NCI-H1417 treated with DMSO at 0.1 percent for 48 hours (cell line): Measurements from ENCODE around the gene TNS3.

Experiments used
- DNase-seq: peaks from one replicate; lab custom pipeline; 2025; lab: John Stamatoyannopoulos, UW

The TNS3 gene

GRCh38 chr7:47505312-47506007 lies 76.5 kb downstream of the TNS3 start:
- DNase-seq, result no peak

GRCh38 chr7:47504551-47505311 lies 77.2 kb downstream of the TNS3 start:
- DNase-seq, result no peak

GRCh38 chr7:47503281-47503680 lies 78.6 kb downstream of the TNS3 start:
- no peak for DNase-seq

- DNase-seq, result no peak
Observed at GRCh38 chr7:47502240-47502877, 79.6 kb downstream of the TNS3 start.

- no peak for DNase-seq
Observed at GRCh38 chr7:47501406-47501805, 80.5 kb downstream of the TNS3 start.

- DNase-seq, result no peak
Observed at GRCh38 chr7:47500103-47500563, 81.8 kb downstream of the TNS3 start.

GRCh38 chr7:47498229-47499056 lies 83.5 kb downstream of the TNS3 start:
- DNase-seq, result no peak

- DNase-seq, result no peak
Observed at GRCh38 chr7:47497367-47498096, 84.4 kb downstream of the TNS3 start.

- DNase-seq, result no peak
Observed at GRCh38 chr7:47496666-47497065, 85.2 kb downstream of the TNS3 start.

GRCh38 chr7:47496056-47496665 lies 85.8 kb downstream of the TNS3 start:
- no peak for DNase-seq

GRCh38 chr7:47493976-47494911 lies 87.7 kb downstream of the TNS3 start:
- DNase-seq, result no peak

- peak; percentile 87 for DNase-seq
Observed at GRCh38 chr7:47492716-47493325, 89.1 kb downstream of the TNS3 start.

GRCh38 chr7:47490501-47491265 lies 91.2 kb downstream of the TNS3 start:
- DNase-seq, result no peak

GRCh38 chr7:47489624-47490023 lies 92.3 kb downstream of the TNS3 start:
- no peak for DNase-seq

- no peak for DNase-seq
Observed at GRCh38 chr7:47488969-47489342, 93.0 kb downstream of the TNS3 start.

- DNase-seq, result no peak
Observed at GRCh38 chr7:47488201-47488968, 93.5 kb downstream of the TNS3 start.

GRCh38 chr7:47485640-47486435 lies 96.1 kb downstream of the TNS3 start:
- no peak for DNase-seq
